Stimulated activated CD4-positive, alpha-beta T cell treated with anti-CD3 and anti-CD28 coated beads, Interleukin-1b, Interleukin-23, amount 100 ng/mL, for 4 hours (primary cell): ENCODE results near the gene SMIM10L2A.
"Not testable (repeated sequence)": the region's sequence is repeated elsewhere in the genome, so short reads cannot be mapped to it uniquely, and the experiment has no call there.

ENCODE experiments used
- DNase-seq, 2 donors: peaks; one replicate each; pipeline ENCODE4 v3.0.0-alpha.2; 2020; ENCODE audit warnings: low read depth in 2 of 2

Gene SMIM10L2A

GRCh38 chrX:135453381-135453780 lies 31.6 kb downstream of the SMIM10L2A start:
- DNase-seq, result no peak

DNA sequence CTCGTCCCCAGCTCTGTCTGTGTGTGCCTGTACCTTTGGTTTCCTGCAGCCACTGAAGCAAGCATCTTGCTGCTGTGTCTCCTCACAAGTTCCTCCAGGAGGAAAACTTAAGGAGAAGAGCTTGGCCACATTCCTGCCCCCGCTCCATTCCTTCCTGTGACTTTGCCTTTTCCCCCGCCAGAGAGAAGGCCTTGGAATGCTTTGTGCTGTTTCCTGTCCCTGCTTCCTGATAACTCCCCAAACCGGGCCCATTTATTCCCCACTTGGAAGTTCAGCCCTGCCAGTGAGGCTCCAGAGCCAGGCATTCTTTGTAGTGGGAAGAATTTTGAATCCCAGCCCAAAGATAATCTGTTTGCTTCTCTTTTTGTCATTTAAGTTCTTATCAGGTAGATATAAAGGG lies 33.1 kb downstream of the SMIM10L2A start:
- DNase-seq, result no peak

DNA sequence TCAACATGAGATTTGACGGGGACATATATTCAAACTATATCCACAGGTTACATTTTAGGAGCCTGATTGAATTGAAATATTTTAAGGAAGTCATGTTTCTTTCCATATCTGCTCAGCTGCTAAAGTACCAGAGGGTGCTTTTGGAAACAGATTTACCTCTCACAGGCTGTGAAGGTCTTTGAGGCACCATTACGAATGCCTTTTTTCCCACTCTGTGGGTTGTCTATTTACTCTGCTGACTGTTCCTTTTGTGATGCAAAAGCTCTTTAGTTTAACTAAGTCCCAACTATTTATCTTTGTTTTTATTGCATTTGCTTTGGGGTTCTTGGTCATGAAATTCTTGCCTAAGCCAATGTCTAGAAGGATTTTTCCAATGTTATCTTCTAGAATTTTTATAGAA lies 40.0 kb downstream of the SMIM10L2A start:
- not testable (repeated sequence) for DNase-seq

DNA sequence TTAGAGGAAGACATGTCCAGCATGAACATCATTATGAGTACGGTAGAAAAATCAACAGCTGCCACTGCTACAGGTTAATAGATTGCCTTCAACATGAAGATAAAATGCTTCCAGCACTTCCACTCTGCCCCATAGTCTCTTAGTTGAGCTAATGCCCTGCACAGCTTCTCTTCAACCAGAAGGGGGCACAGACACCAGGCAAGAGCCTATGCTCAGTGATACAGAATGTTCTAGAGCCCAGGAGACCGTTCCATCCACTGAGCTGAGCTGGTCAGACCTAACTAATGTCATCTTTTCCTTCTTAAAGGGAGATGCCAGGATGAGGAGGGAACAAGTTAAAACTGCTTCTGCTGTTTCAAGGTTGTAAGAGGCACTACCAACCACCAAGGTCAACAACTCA lies 42.2 kb downstream of the SMIM10L2A start:
- no peak for DNase-seq

- DNase-seq, result no peak
Observed at GRCh38 chrX:135476378-135476777, 54.6 kb downstream of the SMIM10L2A start.

- peak in 1 of 2 donors; percentile 17 for DNase-seq
Observed at GRCh38 chrX:135477576-135477975, 55.8 kb downstream of the SMIM10L2A start.
